H1 (cell line): Measurements from ENCODE around the gene MYO1F. TPM values are rescaled to one million over a fixed set of nuclear protein-coding genes. Genes with fewer than 3 reads are reported as not detected.
A peak's percentile ranks its signal among the peaks of the same experiment; 100 is the strongest.

Source experiments
- CTCF ChIA-PET: fragments of 300-600 bp; sonication (Branson Sonifier 250); formaldehyde crosslinking; loops from one replicate; lab custom pipeline; 2021; ENCODE audit not compliant: partially characterized antibody; lab: Charles Lee
- POLR2A ChIA-PET: fragments of 300-600 bp; sonication (Branson Sonifier 250); formaldehyde crosslinking; loops from one replicate; lab custom pipeline; 2021; ENCODE audit warnings: inconsistent platforms; ENCODE audit not compliant: partially characterized antibody; lab: Charles Lee
- DNase-seq, 2 experiments: peaks; one replicate each; pipeline versions ENCODE4 v3.0.0 to v3.0.0-alpha.2; 2010 to 2022; ENCODE audit warnings: low spot score in 2 of 2, low read depth in 1 of 2, mixed read lengths in 1 of 2
- FAIRE-seq: peaks from 2 replicates; lab custom pipeline; 2011; peaks lifted over from hg19 to GRCh38; lab: Jason Lieb, UNC
- H2AFZ ChIP-seq: 2 replicates; pipeline ENCODE4 v1.8.1; 2012; ENCODE audit warnings: low read length, inconsistent platforms
- H2AK5ac ChIP-seq: 2 replicates; pipeline ENCODE4 v1.6.1; 2013; ENCODE audit warnings: low read depth, low read length
- H2BK120ac ChIP-seq: replicated peaks from 2 replicates; pipeline ENCODE3; 2013; ENCODE audit warnings: low read depth, low read length, inconsistent platforms
- H2BK12ac ChIP-seq: 2 replicates; pipeline ENCODE4 v1.6.1; 2013; ENCODE audit warnings: low read depth, low read length
- H2BK15ac ChIP-seq: 2 replicates; pipeline ENCODE4 v1.6.1; 2013; ENCODE audit warnings: low read length
- H2BK20ac ChIP-seq: 2 replicates; pipeline ENCODE4 v1.6.1; 2013; ENCODE audit warnings: low read length
- H2BK5ac ChIP-seq: 2 replicates; pipeline ENCODE4 v1.6.1; 2013; ENCODE audit warnings: low read depth, low read length
- H3K14ac ChIP-seq: 2 replicates; pipeline ENCODE4 v1.6.1; 2013; ENCODE audit warnings: inconsistent platforms; ENCODE audit not compliant: insufficient read length
- H3K18ac ChIP-seq: 2 replicates; pipeline ENCODE4 v1.6.1; 2013; ENCODE audit warnings: low read length; ENCODE audit errors: extremely low read depth
- H3K23ac ChIP-seq: 2 replicates; pipeline ENCODE4 v1.6.1; 2013; ENCODE audit warnings: inconsistent platforms; ENCODE audit not compliant: insufficient read length
- H3K23me2 ChIP-seq: 2 replicates; pipeline ENCODE4 v1.6.1; 2013; ENCODE audit warnings: low read depth, low read length
- H3K27ac ChIP-seq: 2 replicates; pipeline ENCODE4 v1.6.1; 2011; ENCODE audit warnings: low read depth, low read length, inconsistent platforms
- H3K27me3 ChIP-seq, 4 experiments: replicated peaks in 1 of 4; 1 replicate in 1 of 4; 2 replicates in 3 of 4; pipeline versions ENCODE4 v1.6.1 to v1.8.1; 2011 to 2013; ENCODE audit warnings: low read length in 3 of 4, mild to moderate bottlenecking in 3 of 4, inconsistent platforms in 2 of 4, mixed read lengths in 2 of 4, moderate library complexity in 1 of 4; ENCODE audit not compliant: control insufficient read depth in 3 of 4, insufficient read depth in 3 of 4; ENCODE audit errors: extremely low read depth in 1 of 4
- H3K36me3 ChIP-seq, 4 experiments: 2 replicates each; pipeline versions ENCODE4 v1.6.1 to v1.8.1; 2011 to 2013; ENCODE audit warnings: mild to moderate bottlenecking in 4 of 4, low read length in 3 of 4, moderate library complexity in 2 of 4, control low read depth in 1 of 4, inconsistent platforms in 1 of 4; ENCODE audit not compliant: insufficient read depth in 4 of 4, control insufficient read depth in 2 of 4
- H3K4ac ChIP-seq: replicated peaks from 2 replicates; pipeline ENCODE3; 2013; ENCODE audit warnings: low read length, low read depth, mixed read lengths, inconsistent platforms; ENCODE audit not compliant: insufficient read length
- H3K4me1 ChIP-seq, 4 experiments: replicated peaks in 1 of 4; 1 replicate in 1 of 4; 2 replicates in 3 of 4; pipeline versions ENCODE4 v1.6.1 to v1.8.1; 2011 to 2013; ENCODE audit warnings: low read length in 3 of 4, inconsistent platforms in 2 of 4, mixed read lengths in 1 of 4; ENCODE audit not compliant: insufficient read depth in 4 of 4, control insufficient read depth in 3 of 4
- H3K4me2 ChIP-seq, 2 experiments: 2 replicates each; pipeline versions ENCODE4 v1.6.1 to v1.8.1; 2011 to 2013; ENCODE audit warnings: low read depth in 2 of 2, low read length in 2 of 2, control low read depth in 1 of 2, inconsistent platforms in 1 of 2, mild to moderate bottlenecking in 1 of 2; ENCODE audit not compliant: insufficient read depth in 1 of 2
- H3K4me3 ChIP-seq, 4 experiments: fragments of 200-600, 300-600 bp in 1 of 4; sonication (generic), shearing (Covaris generic), sonication (Bioruptor Twin) in 1 of 4; 2 replicates each; pipeline versions ENCODE4 v1.5.1 to v1.8.1; 2011 to 2016; ENCODE audit warnings: low read length in 4 of 4, low read depth in 3 of 4, control low read depth in 2 of 4, inconsistent platforms in 2 of 4, mild to moderate bottlenecking in 2 of 4, mixed read lengths in 1 of 4, moderate library complexity in 1 of 4; ENCODE audit not compliant: insufficient read depth in 2 of 4; ENCODE audit errors: extremely low read depth in 1 of 4
- H3K56ac ChIP-seq: replicated peaks from 2 replicates; pipeline ENCODE3; 2013; ENCODE audit warnings: low read depth, mild to moderate bottlenecking, mixed read lengths, low read length, inconsistent platforms; ENCODE audit not compliant: insufficient read length
- H3K79me1 ChIP-seq: 2 replicates; pipeline ENCODE4 v1.6.1; 2013; ENCODE audit warnings: low read depth, low read length, control low read depth
- H3K79me2 ChIP-seq, 2 experiments: 2 replicates each; pipeline versions ENCODE4 v1.6.1 to v1.8.1; 2012 to 2013; ENCODE audit warnings: low read length in 2 of 2, mild to moderate bottlenecking in 2 of 2, inconsistent platforms in 1 of 2; ENCODE audit not compliant: insufficient read depth in 2 of 2, control insufficient read depth in 1 of 2
- H3K9ac ChIP-seq, 4 experiments: replicated peaks in 1 of 4; 1 replicate in 1 of 4; 2 replicates in 3 of 4; pipeline versions ENCODE4 v1.6.1 to v1.8.1; 2011 to 2013; ENCODE audit warnings: low read depth in 3 of 4, low read length in 3 of 4, control low read depth in 2 of 4, mild to moderate bottlenecking in 2 of 4, moderate library complexity in 2 of 4, inconsistent platforms in 1 of 4; ENCODE audit errors: extremely low read depth in 1 of 4
- H3K9me3 ChIP-seq, 2 experiments: 2 replicates each; pipeline versions ENCODE4 v1.6.1 to v1.8.1; 2012 to 2013; ENCODE audit warnings: mild to moderate bottlenecking in 2 of 2, moderate library complexity in 2 of 2, control low read depth in 1 of 2, inconsistent platforms in 1 of 2, low read depth in 1 of 2, low read length in 1 of 2, mixed read lengths in 1 of 2; ENCODE audit not compliant: insufficient read depth in 2 of 2
- H4K20me1 ChIP-seq, 2 experiments: replicated peaks in 1 of 2; 2 replicates each; pipeline versions ENCODE3 to v1.8.1; 2011 to 2013; ENCODE audit warnings: inconsistent platforms in 2 of 2, low read length in 2 of 2, mild to moderate bottlenecking in 1 of 2; ENCODE audit not compliant: insufficient read depth in 2 of 2, control insufficient read depth in 1 of 2
- H4K5ac ChIP-seq: 2 replicates; pipeline ENCODE4 v1.6.1; 2013; ENCODE audit warnings: low read length, low read depth, mixed read lengths, inconsistent platforms; ENCODE audit not compliant: insufficient read length
- H4K8ac ChIP-seq: 2 replicates; pipeline ENCODE4 v1.8.0; 2013; ENCODE audit warnings: mild to moderate bottlenecking, moderate library complexity, low read length, inconsistent platforms; ENCODE audit not compliant: insufficient read depth; ENCODE audit errors: extremely low read depth
- H4K91ac ChIP-seq: replicated peaks from 2 replicates; pipeline ENCODE3; 2013; ENCODE audit warnings: low read length, mixed read lengths, inconsistent platforms; ENCODE audit not compliant: insufficient read length
- ATF2 ChIP-seq: IDR thresholded peaks from 2 replicates; pipeline ENCODE4 v1.6.1; 2012; ENCODE audit warnings: low read length, inconsistent platforms
- E2F6 ChIP-seq: IDR thresholded peaks from 2 replicates; pipeline ENCODE4 v1.6.1; 2012; ENCODE audit warnings: inconsistent platforms
- EZH2 ChIP-seq: fragments of 200-600 bp; sonication (generic); IDR thresholded peaks from 2 replicates; pipeline ENCODE4 v1.7.1; 2012; ENCODE audit warnings: low read depth, mild to moderate bottlenecking, moderate library complexity, low read length, inconsistent platforms; ENCODE audit not compliant: severe bottlenecking
- GTF2F1 ChIP-seq: IDR thresholded peaks from 2 replicates; pipeline ENCODE4 v1.6.1; 2012; ENCODE audit warnings: low read depth, low read length, improper control_type of control experiment, borderline replicate concordance
- KDM5A ChIP-seq: fragments of 200-600 bp; IDR thresholded peaks from 2 replicates; pipeline ENCODE4 v1.7.1; 2012; ENCODE audit warnings: mild to moderate bottlenecking, low read length, inconsistent platforms, mixed read lengths
- RFX5 ChIP-seq: IDR thresholded peaks from 2 replicates; pipeline ENCODE4 v1.6.1; 2011; ENCODE audit warnings: low read depth, low read length, improper control_type of control experiment, borderline replicate concordance
- SP1 ChIP-seq: IDR thresholded peaks from 2 replicates; pipeline ENCODE4 v1.6.1; 2011; ENCODE audit warnings: low read depth, low read length
- SUZ12 ChIP-seq: fragments of 200-600 bp; sonication (generic); IDR thresholded peaks from 2 replicates; pipeline ENCODE4 v1.6.1; 2012; ENCODE audit warnings: mild to moderate bottlenecking, inconsistent platforms, low read length, moderate library complexity, mixed read lengths
- TBP ChIP-seq: IDR thresholded peaks from 2 replicates; pipeline ENCODE4 v1.6.1; 2011; ENCODE audit warnings: low read depth, low read length, improper control_type of control experiment
- WGBS, 2 experiments: shearing (Covaris generic) in 1 of 2; methylation state at CpG; one replicate each; pipeline versions ENCODE4 v1.1.6 to v1.1.7; 2013 to 2015; ENCODE audit warnings: low lambda C conversion rate in 2 of 2, mixed read lengths in 2 of 2, inconsistent platforms in 1 of 2, low coverage in 1 of 2, missing lambda C conversion rate in 1 of 2; ENCODE audit not compliant: insufficient replicate concordance in 2 of 2, insufficient coverage in 1 of 2, insufficient read length in 1 of 2; ENCODE audit errors: extremely low coverage in 1 of 2, missing lambda C conversion rate in 1 of 2; 5-methylcytosine and 5-hydroxymethylcytosine counted together
- polyA plus RNA-seq, 7 experiments: library from polyadenylated mRNA; depleted of rRNA in 3 of 7; stranded (reverse) in 5 of 7; unstranded in 2 of 7; fragments of >200 nt in 5 of 7; fragments of 200-250 nt in 2 of 7; gene quantifications; 1 replicate in 5 of 7; 2 replicates in 1 of 7; 4 replicates in 1 of 7; pipeline versions ENCODE4 v1.2.1 to v1.2.3, GENCODE V29; 2011 to 2013; ENCODE audit warnings: missing spikeins in 2 of 7, mixed read lengths in 2 of 7
- total RNA-seq: library from RNA; stranded (reverse); fragmentation: NEBNext Ultra II Directional; extraction: Animal tissue kit (Norgen Biotek cat#: 25700); gene quantifications from 2 replicates; pipeline ENCODE4 v1.2.1, GENCODE V29; 2021

Gene MYO1F
- total and polyA plus RNA-seq, 2 of the 8 experiments (the other 6 are each of a cell fraction or from before 2014, with no cell fraction given): 1.4 to 4.6 TPM

GRCh38 chr19:8499048-8499833, 78.0 kb downstream of the MYO1F start:
- FAIRE-seq: no peak
- H3K23me2 ChIP-seq: no peaks in the 10 kb centered on the region; the same call in 1 of the 2 replicates
- no peak overlapping the region for H3K23ac ChIP-seq
- no peak overlapping the region for H2BK20ac ChIP-seq
- no peak overlapping the region for H2BK5ac ChIP-seq
- H3K14ac ChIP-seq: no peak overlapping the region
- H3K27ac ChIP-seq: no peak overlapping the region
- no peaks in the 10 kb centered on the region for H3K9me3 ChIP-seq
- no peak overlapping the region for H2AK5ac ChIP-seq
- no peaks in the 10 kb centered on the region; the same call in 1 of the 2 replicates for H3K79me1 ChIP-seq
- no peak overlapping the region for H3K4me3 ChIP-seq
- no peak overlapping the region for H2BK120ac ChIP-seq
- no peak overlapping the region for H3K9ac ChIP-seq
- CTCF ChIA-PET: interaction anchor here (0.7 to 1.6 kb wide), 7 partner anchors 8 to 80 kb away, joined by 3 to 8 read pairs (median 4); no protein-coding TSS in a partner anchor
- H4K91ac ChIP-seq: no peak overlapping the region
- H3K4ac ChIP-seq: no peak overlapping the region
- no peak for DNase-seq
- no peaks in the 10 kb centered on the region for H3K36me3 ChIP-seq
- no peaks in the 10 kb centered on the region for H4K20me1 ChIP-seq
- no peaks in the 10 kb centered on the region for H3K27me3 ChIP-seq
- H2AFZ ChIP-seq: no peak overlapping the region
- no peak overlapping the region for H3K4me2 ChIP-seq
- 90% methylated on average over 36 of the region's 41 CpGs; no CpG with 5 or more reads in 1 of the 2 experiments for WGBS, 2 experiments
- H3K56ac ChIP-seq: no peak overlapping the region
- H4K5ac ChIP-seq: no peak overlapping the region
- H3K79me2 ChIP-seq: no peaks in the 10 kb centered on the region
- no peak overlapping the region; the same call in 1 of the 2 replicates for H3K18ac ChIP-seq
- H2BK15ac ChIP-seq: no peak overlapping the region
- peak overlapping the region; percentile 39; the same call in 1 of the 2 replicates for H4K8ac ChIP-seq
- POLR2A ChIA-PET: interaction anchor here (0.7 to 2.4 kb wide), 9 partner anchors 7 to 77 kb away, joined by 3 to 14 read pairs (median 5); partner anchors contain the start of gene ZNF414
- H2BK12ac ChIP-seq: no peak overlapping the region
- H3K4me1 ChIP-seq: peaks cover 0 to 9% (median 3%) of the 10 kb centered on the region in 4 experiments; a peak in 3 of 7 replicates
- TF ChIP-seq E2F6 (no peak), EZH2 (no peak), SUZ12 (no peak), RFX5 (no peak), KDM5A (no peak), SP1 (no peak), GTF2F1 (no peak), ATF2 (no peak), TBP (no peak)
